ENCODE data around the gene LRTM2. TPM values are rescaled to one million over a fixed set of nuclear protein-coding genes. Genes with fewer than 3 reads are reported as not detected.

LRTM2 gene
- total RNA-seq, 1 experiment from 2014 or later: not detected

GRCh38 chr12:1799882-1800400 lies 20.4 kb upstream of the LRTM2 start:
- TF ChIP-seq CTCF (conservative IDR thresholded peaks at IDR 0.05) (no peak), EZH2 (IDR thresholded peaks at IDR 0.05; ENCODE audit: low read depth) (no peak)
- H3K4me1 ChIP-seq (replicated peaks; ENCODE audit: insufficient read depth): peaks cover 6% of the 10 kb centered on the region; the same call in 1 of the 2 replicates
- no peak overlapping the region for H2AFZ ChIP-seq
- H3K4me2 ChIP-seq: no peak overlapping the region
- CTCF ChIA-PET: no interaction called here
- H3K4me3 ChIP-seq: no peak overlapping the region
- no peaks in the 10 kb centered on the region for H3K9me3 ChIP-seq (ENCODE audit: insufficient read depth, low read depth)
- no peaks in the 10 kb centered on the region for H4K20me1 ChIP-seq (ENCODE audit: insufficient read depth)
- POLR2A ChIA-PET (ENCODE audit: unreplicated experiment): no interaction called here
- H3K9me2 ChIP-seq (ENCODE audit: insufficient read depth): no peaks in the 10 kb centered on the region
- DNase-seq: no peak
- intact Hi-C loops (cut with micrococcal nuclease; ENCODE audit: unreplicated experiment): loop anchor here (5.0 kb wide), 1 partner anchor 782 kb away; no protein-coding TSS in a partner anchor
- H3K27ac ChIP-seq: no peak overlapping the region
- BruUV-seq (replicated peaks): no TSS peak
- H3K79me2 ChIP-seq (ENCODE audit: low read depth): no peaks in the 10 kb centered on the region
- no peaks in the 10 kb centered on the region for H3K36me3 ChIP-seq (ENCODE audit: low read depth)
- H3F3A ChIP-seq (ENCODE audit: insufficient read depth, low read depth): no peaks in the 10 kb centered on the region
- H3K27me3 ChIP-seq (ENCODE audit: insufficient read depth, low read depth): peaks cover 22% of the 10 kb centered on the region

- Histone ChIP-seq H3K9me3 (ENCODE audit: insufficient read depth, low read depth) (no peaks in the 10 kb centered on the region), H3K4me3 (no peak overlapping the region), H3K4me2 (no peak overlapping the region), H3F3A (ENCODE audit: insufficient read depth, low read depth) (no peaks in the 10 kb centered on the region), H3K4me1 (replicated peaks; ENCODE audit: insufficient read depth) (peaks cover 6% of the 10 kb centered on the region; the same call in 1 of the 2 replicates), H3K36me3 (ENCODE audit: low read depth) (no peaks in the 10 kb centered on the region), H2AFZ (no peak overlapping the region), H4K20me1 (ENCODE audit: insufficient read depth) (no peaks in the 10 kb centered on the region), H3K27me3 (ENCODE audit: insufficient read depth, low read depth) (peaks cover 22% of the 10 kb centered on the region), H3K79me2 (ENCODE audit: low read depth) (no peaks in the 10 kb centered on the region), H3K27ac (no peak overlapping the region), H3K9me2 (ENCODE audit: insufficient read depth) (no peaks in the 10 kb centered on the region)
- intact Hi-C loops (cut with micrococcal nuclease; ENCODE audit: unreplicated experiment): no loop called here
- DNase-seq: no peak
- BruUV-seq (replicated peaks): no TSS peak
- POLR2A ChIA-PET (ENCODE audit: unreplicated experiment): no interaction called here
- TF ChIP-seq EZH2 (IDR thresholded peaks at IDR 0.05; ENCODE audit: low read depth): no peak
- TF ChIP-seq CTCF (conservative IDR thresholded peaks at IDR 0.05): no peak; the same call in 1 of the 2 replicates
- CTCF ChIA-PET: interaction anchor here (1.5 kb wide), 1 partner anchor 139 kb away, joined by 4 read pairs; no protein-coding TSS in a partner anchor
These were observed 19.7 kb upstream of the LRTM2 start for GRCh38 chr12:1800401-1801302.

- H4K20me1 ChIP-seq (ENCODE audit: insufficient read depth): no peaks in the 10 kb centered on the region
- no TSS peak for BruUV-seq (replicated peaks)
- no peak overlapping the region for H2AFZ ChIP-seq
These were observed 18.9 kb upstream of the LRTM2 start for GRCh38 chr12:1801303-1801975.

More at GRCh38 chr12:1801303-1801975, 18.9 kb upstream of the LRTM2 start:
- Histone ChIP-seq H3K27ac (no peak overlapping the region), H3K36me3 (ENCODE audit: low read depth) (no peaks in the 10 kb centered on the region), H3K9me2 (ENCODE audit: insufficient read depth) (no peaks in the 10 kb centered on the region), H3K4me1 (replicated peaks; ENCODE audit: insufficient read depth) (peaks cover 2% of the 10 kb centered on the region; the same call in 1 of the 2 replicates), H3K79me2 (ENCODE audit: low read depth) (no peaks in the 10 kb centered on the region), H3K4me2 (no peak overlapping the region), H3K9me3 (ENCODE audit: insufficient read depth, low read depth) (no peaks in the 10 kb centered on the region), H3F3A (ENCODE audit: insufficient read depth, low read depth) (no peaks in the 10 kb centered on the region), H3K4me3 (no peak overlapping the region), H3K27me3 (ENCODE audit: insufficient read depth, low read depth) (peaks cover 22% of the 10 kb centered on the region)
- ChIA-PET CTCF (interaction anchor here (1.5 kb wide), 1 partner anchor 138 kb away, joined by 4 read pairs; no protein-coding TSS in a partner anchor), POLR2A (ENCODE audit: unreplicated experiment) (no interaction called here)
- intact Hi-C loops (cut with micrococcal nuclease; ENCODE audit: unreplicated experiment): no loop called here
- DNase-seq: no peak
- no peak for TF ChIP-seq EZH2 (IDR thresholded peaks at IDR 0.05; ENCODE audit: low read depth)
- no peak for TF ChIP-seq CTCF (conservative IDR thresholded peaks at IDR 0.05)

Measured in PC-9 (cell line).